Activated T-cell treated with anti-CD3 and anti-CD28 coated beads for 24 hours (primary cell): ENCODE data around the gene HAL.

Experiments used
- DNase-seq: peaks from one replicate; pipeline ENCODE4 v3.0.0-alpha.2; 2020; ENCODE audit warnings: low read depth

HAL gene

DNA sequence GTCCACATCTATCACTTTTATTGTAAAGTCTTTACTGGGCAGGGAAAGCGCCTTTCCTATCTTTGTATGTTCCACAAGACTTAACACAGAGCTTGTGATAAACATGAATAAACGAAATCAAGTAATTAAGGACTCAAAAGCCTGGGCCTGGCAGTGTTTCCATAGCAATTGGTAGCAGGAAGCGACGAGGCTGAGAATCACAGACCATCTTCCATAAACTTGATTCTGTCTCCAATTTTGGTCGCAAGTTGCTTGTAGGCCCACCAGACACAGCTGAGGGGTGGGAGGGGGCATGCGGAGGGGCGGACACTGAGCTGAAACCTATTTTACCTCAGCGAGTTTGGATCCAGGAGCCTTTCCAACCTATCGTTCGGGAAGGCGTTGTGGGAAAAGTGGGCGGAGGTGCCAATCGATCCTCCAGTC lies 54.0 kb downstream of the HAL start:
- DNase-seq, result peak; percentile 2

DNA sequence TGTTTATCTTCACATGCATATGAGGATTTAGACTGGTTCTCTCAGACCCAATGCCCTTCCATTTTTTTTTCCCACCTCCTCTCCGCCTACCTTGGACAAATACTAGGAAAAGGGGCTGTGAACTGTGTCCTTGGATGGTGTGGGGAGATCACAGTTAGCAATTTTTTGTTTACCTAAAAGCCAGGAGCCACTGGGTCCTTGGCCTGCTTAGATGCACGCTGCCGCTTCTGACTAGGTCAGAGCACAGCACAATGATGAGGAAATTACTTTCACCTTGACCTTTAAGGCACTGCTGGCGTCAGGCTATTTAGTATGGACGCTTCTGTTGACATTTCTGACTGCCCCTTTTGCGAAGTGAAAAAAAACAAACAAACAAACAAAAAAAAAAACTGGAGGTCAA lies 55.6 kb downstream of the HAL start:
- DNase-seq, result no peak
